Peyer's patch (tissue), 4 donors: Measurements from ENCODE around the gene ITGB8. TPM values are rescaled to one million over a fixed set of nuclear protein-coding genes. Genes with fewer than 3 reads are reported as not detected.
"Not testable (repeated sequence)": the region's sequence is repeated elsewhere in the genome, so short reads cannot be mapped to it uniquely, and the experiment has no call there.

ENCODE experiments used
- DNase-seq, 3 donors: peaks; one replicate each; pipeline ENCODE4 v3.0.0-alpha.2; 2017 to 2019
- H3K27ac ChIP-seq, 4 donors: fragments of 200-600 bp; sonication (generic); one replicate each; pipeline ENCODE4 v1.5.1; 2016 to 2019
- H3K27me3 ChIP-seq, 2 donors: fragments of 200-600 bp; sonication (generic); one replicate each; pipeline ENCODE4 v1.5.1; 2019
- H3K36me3 ChIP-seq, 3 donors: fragments of 200-600 bp; sonication (generic); one replicate each; pipeline ENCODE4 v1.5.1; 2016 to 2019
- H3K4me1 ChIP-seq, 4 donors: fragments of 200-600 bp; sonication (generic); one replicate each; pipeline ENCODE4 v1.5.1; 2016 to 2019
- H3K4me3 ChIP-seq, 4 donors: fragments of 200-600 bp; sonication (generic); 1 replicate in 3 of 4; 2 replicates in 1 of 4; pipeline ENCODE4 v1.5.1; 2016 to 2019; ENCODE audit warnings: mild to moderate bottlenecking in 1 of 4
- H3K9me3 ChIP-seq, 4 donors: fragments of 200-600 bp; sonication (generic); one replicate each; pipeline ENCODE4 v1.5.1; 2016 to 2019; ENCODE audit warnings: mild to moderate bottlenecking in 1 of 4
- POLR2A ChIP-seq, 2 donors: fragments of 450-650 bp; IDR thresholded peaks; one replicate each; pipeline ENCODE4 v1.5.1; 2017; ENCODE audit warnings: antibody characterized with exemption in 2 of 2, mild to moderate bottlenecking in 2 of 2, moderate library complexity in 2 of 2
- total RNA-seq, 4 donors: library from RNA; depleted of rRNA; stranded (reverse); fragments of >200 nt; gene quantifications; one replicate each; pipeline ENCODE4 v1.1.0, GENCODE V29; 2016
- TF ChIP-seq, protein P1 (sequence below), 6 experiments: fragments of 450-650 bp in 4 of 6; fragments of 200-600 bp in 2 of 6; sonication (generic) in 1 of 6; IDR thresholded peaks; one replicate each; pipeline ENCODE4 v1.5.1; 2017 to 2019; ENCODE audit warnings: antibody characterized with exemption in 6 of 6, mild to moderate bottlenecking in 3 of 6, moderate library complexity in 1 of 6

ITGB8 gene
- total RNA-seq, 4 donors from 2014 or later, result 20.6 to 45.8 (median 32.7) TPM

DNA sequence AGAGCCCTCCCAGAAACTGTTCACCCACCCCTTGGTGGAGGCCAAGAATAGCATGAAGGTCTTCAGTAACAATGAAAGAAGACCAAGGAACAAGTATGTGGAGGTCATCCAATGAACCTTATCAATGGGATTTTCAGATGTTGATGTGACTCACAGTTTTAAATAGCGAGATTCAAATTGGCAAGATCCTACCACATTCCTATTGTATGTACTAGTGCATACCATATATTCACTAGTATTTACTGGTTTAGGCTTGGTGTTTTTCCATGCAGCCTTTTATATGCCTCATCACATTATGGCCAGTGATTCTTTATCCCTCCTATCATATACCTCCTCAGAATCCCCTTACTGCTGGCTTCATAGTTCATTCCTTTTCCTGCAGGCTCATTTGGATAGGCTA, 54.4 kb downstream of the ITGB8 start:
- Histone ChIP-seq H3K4me3 (no peak overlapping the region), H3K27me3 (no peaks in the 10 kb centered on the region), H3K9me3 (no peaks in the 10 kb centered on the region), H3K36me3 (peaks cover 0 to 30% (median 0%) of the 10 kb centered on the region in 3 donors), H3K4me1 (no peaks in the 10 kb centered on the region), H3K27ac (no peak overlapping the region)
- TF ChIP-seq POLR2A (IDR thresholded peaks at IDR 0.05), result no peak
- TF ChIP-seq, protein P1, sequence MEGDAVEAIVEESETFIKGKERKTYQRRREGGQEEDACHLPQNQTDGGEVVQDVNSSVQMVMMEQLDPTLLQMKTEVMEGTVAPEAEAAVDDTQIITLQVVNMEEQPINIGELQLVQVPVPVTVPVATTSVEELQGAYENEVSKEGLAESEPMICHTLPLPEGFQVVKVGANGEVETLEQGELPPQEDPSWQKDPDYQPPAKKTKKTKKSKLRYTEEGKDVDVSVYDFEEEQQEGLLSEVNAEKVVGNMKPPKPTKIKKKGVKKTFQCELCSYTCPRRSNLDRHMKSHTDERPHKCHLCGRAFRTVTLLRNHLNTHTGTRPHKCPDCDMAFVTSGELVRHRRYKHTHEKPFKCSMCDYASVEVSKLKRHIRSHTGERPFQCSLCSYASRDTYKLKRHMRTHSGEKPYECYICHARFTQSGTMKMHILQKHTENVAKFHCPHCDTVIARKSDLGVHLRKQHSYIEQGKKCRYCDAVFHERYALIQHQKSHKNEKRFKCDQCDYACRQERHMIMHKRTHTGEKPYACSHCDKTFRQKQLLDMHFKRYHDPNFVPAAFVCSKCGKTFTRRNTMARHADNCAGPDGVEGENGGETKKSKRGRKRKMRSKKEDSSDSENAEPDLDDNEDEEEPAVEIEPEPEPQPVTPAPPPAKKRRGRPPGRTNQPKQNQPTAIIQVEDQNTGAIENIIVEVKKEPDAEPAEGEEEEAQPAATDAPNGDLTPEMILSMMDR (IDR thresholded peaks at IDR 0.05), result no peak
- no peak for DNase-seq

DNA sequence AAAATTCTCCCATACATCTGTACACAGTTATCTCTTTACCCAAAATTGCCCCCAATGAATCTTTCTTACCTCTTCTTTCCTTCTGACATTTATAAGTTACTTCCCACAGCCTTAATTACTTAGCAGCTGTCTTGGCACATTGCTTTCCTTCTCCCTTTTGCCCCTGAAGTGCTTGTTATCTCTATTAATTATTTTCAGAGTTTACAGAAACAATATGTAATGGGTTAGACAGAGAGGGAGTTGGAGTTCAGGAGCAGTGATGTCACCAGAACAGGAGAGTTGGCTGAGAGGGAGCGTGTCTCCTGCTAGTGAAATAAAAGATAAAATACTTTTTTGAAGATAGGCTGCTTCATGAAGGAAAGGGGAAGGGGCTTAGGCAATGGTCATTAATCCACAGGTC, 57.4 kb downstream of the ITGB8 start:
- Histone ChIP-seq H3K27ac (no peak overlapping the region), H3K27me3 (no peaks in the 10 kb centered on the region), H3K4me1 (no peaks in the 10 kb centered on the region), H3K9me3 (no peaks in the 10 kb centered on the region), H3K4me3 (no peak overlapping the region), H3K36me3 (peaks cover 0 to 16% (median 0%) of the 10 kb centered on the region in 3 donors)
- no peak for DNase-seq
- no peak for TF ChIP-seq POLR2A (IDR thresholded peaks at IDR 0.05)
- TF ChIP-seq, protein P1 (IDR thresholded peaks at IDR 0.05), result no peak

DNA sequence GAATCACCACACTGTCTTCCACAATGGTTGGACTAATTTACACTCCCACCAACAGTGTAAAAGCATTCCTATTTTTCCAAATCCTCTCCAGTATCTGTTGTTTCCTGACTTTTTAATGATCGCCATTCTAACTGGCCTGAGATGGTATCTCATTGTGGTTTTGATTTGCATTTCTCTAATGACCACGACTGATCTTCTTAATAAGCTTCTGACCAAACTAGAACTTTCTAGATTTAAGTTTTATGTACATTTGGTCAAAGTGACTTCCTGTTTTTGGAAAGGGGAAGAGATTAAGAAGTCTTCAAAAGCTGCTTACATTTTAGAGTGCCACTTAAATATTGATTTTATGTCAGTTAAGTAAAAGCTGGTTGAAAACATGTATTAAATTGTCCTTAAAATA, 58.5 kb downstream of the ITGB8 start:
- H3K4me1 ChIP-seq, DNase-seq, H3K27ac ChIP-seq, H3K27me3 ChIP-seq, H3K4me3 ChIP-seq, H3K9me3 ChIP-seq: not testable (repeated sequence)
- H3K36me3 ChIP-seq, result peaks cover 0 to 10% (median 0%) of the 10 kb centered on the region in 3 donors

DNA sequence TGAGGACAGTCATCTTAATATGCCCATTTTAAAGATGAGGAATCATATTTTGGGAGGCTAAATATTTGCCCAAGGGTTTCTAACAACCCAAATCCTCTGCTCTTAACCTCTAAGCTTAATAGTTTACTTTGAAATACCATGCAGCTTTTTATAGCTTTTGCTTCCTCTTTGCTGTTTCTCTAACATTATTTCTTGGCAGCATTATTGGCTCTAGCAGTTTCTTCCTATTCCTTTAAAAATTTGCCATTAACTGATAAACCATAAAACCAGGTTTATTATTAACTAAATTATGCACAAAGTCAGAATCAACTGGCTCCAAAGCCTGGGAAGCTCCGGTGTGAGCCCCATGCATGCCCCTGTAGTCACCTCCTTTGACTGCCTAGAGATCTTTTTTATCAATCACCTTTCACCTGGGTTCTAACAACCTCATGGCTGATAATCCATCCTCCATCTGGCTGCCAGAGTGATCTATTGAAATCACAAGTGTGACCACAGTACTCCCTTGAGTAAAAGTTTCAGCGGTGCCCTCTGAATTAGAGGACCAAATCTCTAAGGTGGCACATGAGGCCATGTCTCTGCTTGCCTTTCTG, 62.4 kb downstream of the ITGB8 start:
- no peaks in the 10 kb centered on the region for H3K9me3 ChIP-seq
- H3K27me3 ChIP-seq, result no peaks in the 10 kb centered on the region
- no peak overlapping the region for H3K4me3 ChIP-seq
- peak overlapping the region in 1 of 4 donors; percentile 43 for H3K27ac ChIP-seq
- no peak for TF ChIP-seq POLR2A (IDR thresholded peaks at IDR 0.05)
- TF ChIP-seq, protein P1 (IDR thresholded peaks at IDR 0.05), result no peak
- peak in 1 of 3 donors; percentile 64 for DNase-seq
- H3K4me1 ChIP-seq, result no peaks in the 10 kb centered on the region
- peaks cover 0 to 15% (median 0%) of the 10 kb centered on the region in 3 donors for H3K36me3 ChIP-seq

DNA sequence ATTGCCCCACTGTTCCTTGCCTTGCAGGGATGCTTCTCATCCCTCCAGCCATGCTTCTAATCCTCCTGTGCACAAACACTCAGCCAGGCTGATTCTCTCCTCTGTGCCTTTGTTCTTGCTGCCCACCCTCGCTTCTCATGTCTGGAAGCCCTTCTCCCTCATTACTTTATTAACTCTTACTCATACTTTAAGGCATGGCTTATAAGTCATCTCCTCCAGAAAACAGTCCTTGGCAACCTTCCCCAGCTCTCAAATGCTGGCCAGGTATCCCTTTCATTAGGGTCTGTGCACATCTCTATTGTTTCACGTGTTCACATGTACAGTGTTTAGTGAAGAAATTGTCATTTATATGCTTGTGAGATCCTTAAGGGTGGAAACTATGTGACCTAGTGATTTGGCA, 62.9 kb downstream of the ITGB8 start:
- Histone ChIP-seq H3K4me1 (no peaks in the 10 kb centered on the region), H3K9me3 (no peaks in the 10 kb centered on the region), H3K4me3 (no peak overlapping the region), H3K27ac (peak overlapping the region in 1 of 4 donors; percentile 43), H3K36me3 (peaks cover 0 to 15% (median 0%) of the 10 kb centered on the region in 3 donors), H3K27me3 (no peaks in the 10 kb centered on the region)
- TF ChIP-seq, protein P1 (IDR thresholded peaks at IDR 0.05), result no peak
- no peak for TF ChIP-seq POLR2A (IDR thresholded peaks at IDR 0.05)
- no peak for DNase-seq

DNA sequence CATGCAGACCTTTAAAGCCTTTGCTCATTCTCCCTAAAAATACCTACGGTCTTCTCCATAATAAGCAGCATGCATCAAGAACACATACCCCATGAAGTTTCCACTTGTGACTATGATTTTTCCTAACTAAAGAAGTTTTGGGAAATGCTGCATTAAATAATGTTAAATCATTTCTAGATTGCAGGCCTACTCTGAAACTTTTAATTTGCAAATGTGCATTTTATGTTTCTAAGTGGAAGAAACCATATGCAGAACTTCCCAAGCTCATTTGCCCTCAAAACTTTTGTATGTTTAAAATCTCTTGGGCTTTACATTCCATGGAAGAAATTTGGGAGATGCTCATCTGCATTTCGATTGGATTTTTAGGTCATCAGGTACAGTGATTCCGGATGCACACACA, 63.6 kb downstream of the ITGB8 start:
- Histone ChIP-seq H3K4me1 (no peaks in the 10 kb centered on the region), H3K27me3 (no peaks in the 10 kb centered on the region), H3K9me3 (no peaks in the 10 kb centered on the region), H3K27ac (no peak overlapping the region), H3K36me3 (peaks cover 0 to 15% (median 0%) of the 10 kb centered on the region in 3 donors), H3K4me3 (no peak overlapping the region)
- TF ChIP-seq, protein P1 (IDR thresholded peaks at IDR 0.05), result no peak
- TF ChIP-seq POLR2A (IDR thresholded peaks at IDR 0.05), result no peak
- DNase-seq, result no peak
